Bronchial epithelial cell (primary cell): ENCODE measurements around the gene CDH20. TPM values are rescaled to one million over a fixed set of nuclear protein-coding genes. Genes with fewer than 3 reads are reported as not detected.

Source experiments
- DNase-seq: peaks from one replicate; pipeline ENCODE4 v3.0.0-alpha.2; 2010; ENCODE audit warnings: low read depth
- FAIRE-seq: peaks from 2 replicates; lab custom pipeline; 2011; peaks lifted over from hg19 to GRCh38; lab: Jason Lieb, UNC
- H3K27me3 ChIP-seq: 2 replicates; pipeline ENCODE4 v1.5.1; 2011; ENCODE audit warnings: low read length; ENCODE audit not compliant: control insufficient read depth, insufficient read depth
- H3K36me3 ChIP-seq: 2 replicates; pipeline ENCODE4 v1.5.1; 2011; ENCODE audit warnings: low read length; ENCODE audit not compliant: control insufficient read depth, insufficient read depth
- H3K4me3 ChIP-seq: 2 replicates; pipeline ENCODE4 v1.5.1; 2011; ENCODE audit warnings: mild to moderate bottlenecking, low read depth, low read length, control low read depth
- CTCF ChIP-seq: IDR thresholded peaks from 2 replicates; pipeline ENCODE4 v1.5.1; 2011; ENCODE audit warnings: mild to moderate bottlenecking, moderate library complexity, low read length, control low read depth, inconsistent platforms; ENCODE audit not compliant: insufficient read depth, severe bottlenecking
- total RNA-seq: library from RNA; depleted of rRNA; stranded (reverse); fragments of >200 nt; gene quantifications from 2 replicates; pipeline ENCODE4 v1.2.1, GENCODE V29; 2014

Gene CDH20
- total RNA-seq, 1 donor from 2014 or later, result not detected

- TF ChIP-seq CTCF, result no peak
- H3K4me3 ChIP-seq, result no peak overlapping the region
- DNase-seq, result peak; percentile 10
- no peak for FAIRE-seq
- H3K27me3 ChIP-seq, result no peaks in the 10 kb centered on the region
- no peaks in the 10 kb centered on the region for H3K36me3 ChIP-seq
Measured at GRCh38 chr18:61448316-61448715, 115.1 kb downstream of the CDH20 start.

GRCh38 chr18:61459896-61460648 is 126.8 kb downstream of the CDH20 start:
- H3K27me3 ChIP-seq, result no peaks in the 10 kb centered on the region
- H3K36me3 ChIP-seq, result no peaks in the 10 kb centered on the region
- DNase-seq, result no peak
- H3K4me3 ChIP-seq, result no peak overlapping the region
- no peak for FAIRE-seq
- TF ChIP-seq CTCF, result no peak

- Histone ChIP-seq H3K36me3 (no peaks in the 10 kb centered on the region), H3K4me3 (no peak overlapping the region), H3K27me3 (no peaks in the 10 kb centered on the region)
- peak; percentile 7 for FAIRE-seq
- DNase-seq, result no peak
- no peak for TF ChIP-seq CTCF
Measured at GRCh38 chr18:61464551-61465142, 131.4 kb downstream of the CDH20 start.

GRCh38 chr18:61466736-61467135 is 133.5 kb downstream of the CDH20 start:
- no peak for DNase-seq
- TF ChIP-seq CTCF, result no peak
- Histone ChIP-seq H3K27me3 (no peaks in the 10 kb centered on the region), H3K4me3 (no peak overlapping the region), H3K36me3 (no peaks in the 10 kb centered on the region)
- no peak for FAIRE-seq

GRCh38 chr18:61470031-61470674 is 136.9 kb downstream of the CDH20 start:
- no peaks in the 10 kb centered on the region for H3K27me3 ChIP-seq
- TF ChIP-seq CTCF, result no peak
- FAIRE-seq, result no peak
- H3K4me3 ChIP-seq, result no peak overlapping the region
- H3K36me3 ChIP-seq, result no peaks in the 10 kb centered on the region
- no peak for DNase-seq
